HCT116 (cell line): Measurements from ENCODE around the gene CDK14.

ENCODE experiments used
- ATF3 ChIP-seq: IDR thresholded peaks from 2 replicates; pipeline ENCODE4 v1.6.1; 2012
- CTCF ChIP-seq, 3 experiments: fragments of 200-600 bp in 1 of 3; sonication (generic) in 1 of 3; IDR thresholded peaks in 2 of 3; conservative IDR thresholded peaks in 1 of 3; 2 replicates each; pipeline ENCODE4 v1.5.1; 2012 to 2017; ENCODE audit warnings: low read depth in 2 of 3, low read length in 2 of 3, antibody characterized with exemption in 1 of 3, borderline replicate concordance in 1 of 3, control low read depth in 1 of 3, mild to moderate bottlenecking in 1 of 3, mixed read lengths in 1 of 3, mixed run types in 1 of 3, moderate library complexity in 1 of 3; ENCODE audit not compliant: insufficient read depth in 1 of 3

GRCh38 chr7:90839316-90839715 lies 243.2 kb downstream of the CDK14 start:
- TF ChIP-seq CTCF (IDR thresholded peaks at IDR 0.05 in 2 of 3, conservative IDR thresholded peaks at IDR 0.05 in 1 of 3; ENCODE audit: borderline replicate concordance in 1 of 3, insufficient read depth in 1 of 3, low read depth in 2 of 3, low read length in 2 of 3) (no peak), ATF3 (no peak)
